ENCODE measurements around the gene GDI1.

The GDI1 gene

DNA sequence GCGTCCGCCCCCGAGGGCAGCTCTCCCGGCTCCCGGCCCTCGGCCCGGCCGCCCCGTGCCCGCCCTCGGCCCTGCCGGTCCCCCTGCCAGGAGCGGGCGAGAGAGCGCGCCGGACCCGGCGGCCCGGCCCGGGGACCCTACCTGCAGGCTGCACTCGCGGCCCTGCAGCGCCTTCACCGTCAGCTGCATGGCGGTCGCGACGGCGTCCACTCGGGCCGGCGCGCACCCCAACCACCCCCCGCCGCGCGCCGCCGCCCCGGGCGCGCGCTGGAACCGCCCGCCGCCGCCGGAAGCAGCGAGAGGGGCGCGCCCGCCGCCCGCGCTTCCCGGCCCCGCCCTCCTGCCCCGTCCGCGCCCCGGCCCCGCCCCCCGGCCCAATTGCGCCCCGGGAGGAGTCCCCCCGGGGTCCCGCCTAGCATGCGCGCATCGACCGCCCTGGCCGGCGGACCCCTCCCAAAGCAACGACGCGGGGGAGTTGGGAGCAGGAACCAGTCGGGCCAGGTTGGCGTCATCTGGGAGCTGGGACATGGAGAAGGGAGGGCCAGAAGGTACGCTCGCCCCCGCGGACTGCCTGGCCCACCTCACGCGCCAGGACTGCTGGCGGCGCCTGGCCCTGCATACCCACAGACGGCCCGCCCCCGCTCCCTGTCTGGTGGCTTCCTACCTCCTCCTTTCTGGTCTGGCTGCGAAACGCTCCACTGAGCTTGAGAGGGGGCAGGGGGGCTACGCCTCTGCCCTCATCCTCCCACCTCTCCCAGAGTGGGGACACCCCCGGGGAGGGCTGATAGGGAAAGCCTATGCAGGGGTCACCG is 49.6 kb downstream of the GDI1 start, which contains the start of gene UBL4A:
Gene UBL4A (minus strand): TSS at position 220 of the 812 bp plus-strand sequence. CDS start 31 bp downstream, at position 189.
- Histone ChIP-seq H3K36me3 (ENCODE audit: control insufficient read depth, insufficient read depth, low read length) (no peaks in the 10 kb centered on the region), H3K4me1 (ENCODE audit: control insufficient read depth, insufficient read depth, low read length, poor library complexity, severe bottlenecking) (peaks cover 10% of the 10 kb centered on the region), H3K9me3 (ENCODE audit: control insufficient read depth, low read length) (no peaks in the 10 kb centered on the region), H3K4me3 (ENCODE audit: insufficient read depth, low read depth, low read length, poor library complexity, severe bottlenecking) (peak within 1 kb of the TSS; percentile 46), H3K27ac (ENCODE audit: insufficient read depth, low read length, poor library complexity, severe bottlenecking) (peak within 1 kb of the TSS; percentile 58), H3K27me3 (replicated peaks; ENCODE audit: control insufficient read depth, insufficient read depth, low read length, poor library complexity, severe bottlenecking) (no peaks in the 10 kb centered on the region)
- peak; percentile 34 to 45 (median 40) for DNase-seq

DNA sequence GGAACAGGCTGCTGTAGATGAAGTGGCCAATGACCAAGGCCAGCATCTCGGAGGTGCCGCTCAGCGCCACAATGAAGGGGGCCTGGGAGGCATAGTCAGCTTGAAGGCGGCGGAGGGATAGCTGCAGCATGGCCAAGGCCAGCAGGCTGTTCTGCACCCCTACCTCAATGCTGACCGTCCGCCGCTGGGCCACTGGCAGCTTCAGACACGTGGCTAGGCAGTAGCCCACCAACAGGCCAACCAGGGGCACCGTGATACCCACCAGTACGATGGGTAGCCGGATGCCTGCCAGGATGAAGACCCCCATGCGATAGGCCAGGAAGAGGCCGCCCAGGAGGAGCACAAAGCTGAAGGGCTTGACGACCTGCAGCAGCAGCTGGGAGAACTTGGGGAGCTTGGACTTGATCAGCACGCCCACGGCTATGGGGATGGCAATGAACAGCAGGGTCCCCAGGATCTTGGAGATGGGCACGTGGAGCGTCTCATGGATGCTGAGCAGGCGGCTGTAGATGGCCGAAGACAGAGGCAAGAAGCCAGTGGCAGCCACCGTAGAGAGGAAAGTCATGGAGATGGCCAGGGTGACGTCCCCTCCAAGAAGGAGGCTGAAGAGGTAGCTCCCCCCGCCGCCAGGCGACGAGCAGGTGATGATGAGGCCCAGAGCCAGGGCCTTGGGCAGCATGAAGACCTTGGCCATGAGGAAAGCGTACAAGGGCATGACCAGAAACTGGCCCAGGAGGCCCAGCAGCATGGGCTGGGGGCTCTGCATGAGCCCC is 50.8 kb downstream of the GDI1 start:
- peaks cover 10% of the 10 kb centered on the region for H3K4me1 ChIP-seq (ENCODE audit: control insufficient read depth, insufficient read depth, low read length, poor library complexity, severe bottlenecking)

DNA sequence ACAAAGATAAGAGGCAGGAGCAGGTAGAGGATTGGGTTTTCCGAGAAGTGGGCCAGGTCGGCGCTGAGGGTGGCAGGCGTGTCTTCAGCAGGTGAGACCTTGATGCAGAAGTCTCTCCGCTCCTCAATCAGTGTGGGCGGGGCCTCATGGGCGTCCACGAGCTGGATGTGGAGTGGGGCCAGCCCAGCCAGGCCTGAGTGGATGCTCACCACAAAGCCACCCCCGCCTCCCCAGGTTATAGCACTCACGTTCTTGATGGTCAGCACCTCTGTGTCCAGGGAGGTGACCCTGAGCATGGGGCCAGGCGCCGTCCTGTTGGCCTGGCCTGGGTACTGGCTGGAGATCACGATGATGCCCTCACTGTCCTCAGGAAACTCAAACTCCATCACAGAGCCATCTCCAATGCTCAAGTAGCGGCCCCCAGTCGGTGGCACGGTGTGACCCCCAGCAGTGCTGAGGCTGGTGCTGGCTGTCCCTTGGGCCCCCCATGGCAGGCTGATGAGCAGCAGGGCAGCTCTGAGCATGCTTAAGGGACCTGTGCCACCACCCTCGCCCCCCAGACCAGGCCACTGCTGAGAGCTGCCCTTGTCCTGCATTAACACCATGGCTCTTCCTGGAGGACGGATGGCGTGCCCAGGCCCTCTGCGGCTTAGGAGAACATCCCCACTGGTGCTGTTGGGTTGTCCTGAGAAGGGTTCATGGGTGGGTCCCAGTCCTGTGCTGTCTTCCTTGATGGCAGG is 51.6 kb downstream of the GDI1 start:
- Histone ChIP-seq H3K27me3 (replicated peaks; ENCODE audit: control insufficient read depth, insufficient read depth, low read length, poor library complexity, severe bottlenecking) (no peaks in the 10 kb centered on the region), H3K4me1 (ENCODE audit: control insufficient read depth, insufficient read depth, low read length, poor library complexity, severe bottlenecking) (peaks cover 10% of the 10 kb centered on the region), H3K9me3 (ENCODE audit: control insufficient read depth, low read length) (no peaks in the 10 kb centered on the region), H3K36me3 (ENCODE audit: control insufficient read depth, insufficient read depth, low read length) (no peaks in the 10 kb centered on the region), H3K4me3 (ENCODE audit: insufficient read depth, low read depth, low read length, poor library complexity, severe bottlenecking) (no peak overlapping the region), H3K27ac (ENCODE audit: insufficient read depth, low read length, poor library complexity, severe bottlenecking) (no peak overlapping the region)
- DNase-seq: no peak

More for the DNA sequence above, 50.8 kb downstream of the GDI1 start:
- no peak overlapping the region for H3K4me3 ChIP-seq (ENCODE audit: insufficient read depth, low read depth, low read length, poor library complexity, severe bottlenecking)
- H3K27me3 ChIP-seq (replicated peaks; ENCODE audit: control insufficient read depth, insufficient read depth, low read length, poor library complexity, severe bottlenecking): no peaks in the 10 kb centered on the region
- DNase-seq: no peak
- no peaks in the 10 kb centered on the region for H3K9me3 ChIP-seq (ENCODE audit: control insufficient read depth, low read length)
- no peaks in the 10 kb centered on the region for H3K36me3 ChIP-seq (ENCODE audit: control insufficient read depth, insufficient read depth, low read length)
- peak overlapping the region; percentile 32 for H3K27ac ChIP-seq (ENCODE audit: insufficient read depth, low read length, poor library complexity, severe bottlenecking)

DNA sequence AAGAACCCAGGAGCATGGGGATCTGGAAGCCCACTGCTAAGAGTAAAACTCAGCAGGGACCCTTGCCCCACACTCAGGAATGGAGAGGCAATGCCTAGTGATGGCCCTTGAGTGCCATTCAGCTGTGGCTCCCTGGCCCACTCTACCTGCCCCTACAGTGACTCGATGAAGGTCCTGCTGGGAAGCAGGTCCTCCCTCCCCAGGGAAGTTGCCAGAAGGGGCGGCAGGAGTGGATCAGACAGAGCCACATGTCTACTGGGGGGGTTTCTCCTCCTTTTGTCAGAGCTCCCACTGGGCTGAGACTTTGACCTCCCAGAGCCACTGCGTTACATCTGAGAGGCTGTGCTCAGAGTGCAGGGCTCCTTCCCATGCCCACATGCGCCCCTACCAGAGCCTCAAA is 52.2 kb downstream of the GDI1 start:
- Histone ChIP-seq H3K27me3 (replicated peaks; ENCODE audit: control insufficient read depth, insufficient read depth, low read length, poor library complexity, severe bottlenecking) (no peaks in the 10 kb centered on the region), H3K36me3 (ENCODE audit: control insufficient read depth, insufficient read depth, low read length) (no peaks in the 10 kb centered on the region), H3K9me3 (ENCODE audit: control insufficient read depth, low read length) (no peaks in the 10 kb centered on the region), H3K4me3 (ENCODE audit: insufficient read depth, low read depth, low read length, poor library complexity, severe bottlenecking) (peak overlapping the region; percentile 49), H3K27ac (ENCODE audit: insufficient read depth, low read length, poor library complexity, severe bottlenecking) (peak overlapping the region; percentile 78), H3K4me1 (ENCODE audit: control insufficient read depth, insufficient read depth, low read length, poor library complexity, severe bottlenecking) (peaks cover 10% of the 10 kb centered on the region)
- DNase-seq: no peak

DNA sequence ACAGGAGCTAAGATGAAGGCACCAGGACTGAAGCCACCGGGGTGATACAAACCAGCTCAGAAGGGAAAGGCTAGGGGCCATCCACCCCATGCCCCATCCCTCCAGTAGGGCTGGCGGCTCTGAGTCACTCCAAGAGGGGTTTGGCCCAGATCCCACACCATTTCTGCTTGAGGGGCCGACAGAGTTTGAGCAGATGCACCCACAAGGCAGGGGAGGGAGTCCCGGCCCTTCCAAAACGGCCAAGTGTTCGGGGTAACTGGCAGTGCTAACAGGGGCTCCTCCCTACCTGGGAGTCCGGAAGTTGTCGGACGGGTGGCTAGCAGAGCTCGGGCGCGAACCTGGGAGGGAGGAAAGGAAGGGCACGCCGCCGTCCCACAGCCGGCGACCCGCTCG is 53.1 kb downstream of the GDI1 start:
- no peaks in the 10 kb centered on the region for H3K27me3 ChIP-seq (replicated peaks; ENCODE audit: control insufficient read depth, insufficient read depth, low read length, poor library complexity, severe bottlenecking)
- H3K4me3 ChIP-seq (ENCODE audit: insufficient read depth, low read depth, low read length, poor library complexity, severe bottlenecking): peak overlapping the region; percentile 49
- H3K27ac ChIP-seq (ENCODE audit: insufficient read depth, low read length, poor library complexity, severe bottlenecking): peak overlapping the region; percentile 78
- DNase-seq: peak in 2 of 3 donors; percentile 12 to 15
- H3K4me1 ChIP-seq (ENCODE audit: control insufficient read depth, insufficient read depth, low read length, poor library complexity, severe bottlenecking): peaks cover 10% of the 10 kb centered on the region
- no peaks in the 10 kb centered on the region for H3K9me3 ChIP-seq (ENCODE audit: control insufficient read depth, low read length)
- no peaks in the 10 kb centered on the region for H3K36me3 ChIP-seq (ENCODE audit: control insufficient read depth, insufficient read depth, low read length)

DNA sequence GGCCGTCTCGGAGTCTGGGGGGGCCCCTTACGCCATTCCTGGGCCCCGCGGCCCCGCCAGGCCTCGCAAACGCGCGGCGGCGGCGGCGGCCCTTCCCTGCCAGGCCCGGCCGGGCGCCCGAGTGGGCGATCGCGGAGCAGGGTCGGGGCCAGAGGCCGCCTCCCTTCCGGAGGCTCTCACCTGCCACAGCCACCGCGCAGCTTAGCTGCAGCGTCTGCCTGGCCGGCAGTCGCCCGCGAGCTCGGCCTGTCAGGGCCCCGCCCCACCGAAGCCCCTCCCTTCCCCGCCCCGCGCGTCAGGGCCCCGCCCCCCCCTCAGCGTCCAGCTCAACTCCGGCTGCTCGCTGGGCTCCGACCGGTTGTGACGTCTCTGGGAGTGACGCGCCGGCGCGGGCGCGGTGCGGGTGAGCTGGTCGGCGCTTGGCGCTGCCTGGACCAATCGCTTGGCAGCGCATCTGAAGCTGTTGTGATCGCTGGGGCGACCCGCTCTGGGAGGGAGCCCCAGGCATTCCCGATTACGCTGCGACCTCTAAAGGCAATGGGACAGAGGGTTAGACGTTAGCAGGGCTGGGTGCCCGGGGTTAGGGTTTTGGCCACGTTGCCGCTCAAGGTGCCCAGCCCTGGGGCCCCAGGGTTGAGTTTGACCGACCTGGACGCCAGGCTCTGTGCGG is 53.6 kb downstream of the GDI1 start, which contains the start of gene SLC10A3:
Gene SLC10A3 (minus strand): TSS at position 216 of the 670 bp plus-strand sequence. CDS start 1,689 bp downstream, outside the sequence.
- Histone ChIP-seq H3K4me3 (ENCODE audit: insufficient read depth, low read depth, low read length, poor library complexity, severe bottlenecking) (peak within 1 kb of the TSS; percentile 53), H3K4me1 (ENCODE audit: control insufficient read depth, insufficient read depth, low read length, poor library complexity, severe bottlenecking) (peaks cover 5% of the 10 kb centered on the region), H3K9me3 (ENCODE audit: control insufficient read depth, low read length) (no peaks in the 10 kb centered on the region), H3K27me3 (replicated peaks; ENCODE audit: control insufficient read depth, insufficient read depth, low read length, poor library complexity, severe bottlenecking) (no peaks in the 10 kb centered on the region), H3K36me3 (ENCODE audit: control insufficient read depth, insufficient read depth, low read length) (no peaks in the 10 kb centered on the region), H3K27ac (ENCODE audit: insufficient read depth, low read length, poor library complexity, severe bottlenecking) (peak within 1 kb of the TSS; percentile 78)
- DNase-seq: peak; percentile 86 to 87 (median 87)
